Panc1 (cell line): Measurements from ENCODE around the gene ATOH8. TPM values are rescaled to one million over a fixed set of nuclear protein-coding genes. Genes with fewer than 3 reads are reported as not detected.

Experiments
- ATAC-seq: fragments of 200-7000 bp; cut with Tn5 transposase; 2 replicates; pipeline ENCODE4 v1.9.1; 2020; ENCODE audit warnings: mild to moderate bottlenecking, moderate library complexity
- BruUV-seq: library from RNA; stranded (reverse); fragments of 400-500 nt; replicated peaks from 2 replicates; lab custom pipeline; 2021; lab: Mats Ljungman, UMichigan
- CTCF ChIA-PET: fragments of 300-600 bp; sonication (Branson Sonifier 250); formaldehyde crosslinking; loops from one replicate; lab custom pipeline; 2022; ENCODE audit warnings: antibody characterized with exemption; lab: Charles Lee
- POLR2A ChIA-PET: fragments of 300-600 bp; sonication (Branson Sonifier 250); formaldehyde crosslinking; loops from one replicate; lab custom pipeline; 2022; ENCODE audit warnings: antibody characterized with exemption; lab: Charles Lee
- DNase-seq: peaks from one replicate; pipeline ENCODE4 v3.0.0-alpha.2; 2010; ENCODE audit warnings: low read depth, low spot score
- H3K27ac ChIP-seq: 2 replicates; pipeline ENCODE4 v1.5.1; 2011; ENCODE audit warnings: mild to moderate bottlenecking, low read length, inconsistent platforms
- H3K27me3 ChIP-seq: fragments of 200-500 bp; sonication (Bioruptor generic); 2 replicates; pipeline ENCODE4 v1.6.0; 2014; ENCODE audit warnings: low read length, inconsistent platforms; ENCODE audit not compliant: control insufficient read depth, insufficient read depth
- H3K36me3 ChIP-seq: fragments of 200-500 bp; sonication (Bioruptor generic); 2 replicates; pipeline ENCODE4 v1.5.1; 2014; ENCODE audit warnings: inconsistent platforms, mild to moderate bottlenecking, low read length, moderate library complexity; ENCODE audit not compliant: control insufficient read depth, insufficient read depth
- H3K4me1 ChIP-seq: 2 replicates; pipeline ENCODE4 v1.5.1; 2011; ENCODE audit warnings: inconsistent platforms, mild to moderate bottlenecking, low read length, moderate library complexity; ENCODE audit not compliant: control insufficient read depth, insufficient read depth
- H3K4me3 ChIP-seq, 2 experiments: 2 replicates each; pipeline ENCODE4 v1.5.1; 2011 to 2012; ENCODE audit warnings: low read depth in 2 of 2, low read length in 2 of 2, mild to moderate bottlenecking in 2 of 2, inconsistent platforms in 1 of 2, moderate library complexity in 1 of 2
- H3K9me3 ChIP-seq: fragments of 200-500 bp; sonication (Bioruptor generic); 2 replicates; pipeline ENCODE4 v1.5.1; 2014; ENCODE audit warnings: low read depth, mild to moderate bottlenecking, inconsistent platforms, low read length, moderate library complexity; ENCODE audit not compliant: control insufficient read depth, insufficient read depth
- POLR2AphosphoS5 ChIP-seq: IDR thresholded peaks from 2 replicates; pipeline ENCODE4 v1.6.1; 2012; ENCODE audit warnings: mild to moderate bottlenecking, low read depth, low read length, moderate library complexity
- SIN3A ChIP-seq: IDR thresholded peaks from 2 replicates; pipeline ENCODE4 v1.6.1; 2012; ENCODE audit warnings: low read depth, mild to moderate bottlenecking, low read length, moderate library complexity, borderline replicate concordance; ENCODE audit not compliant: insufficient read depth
- TCF7L2 ChIP-seq: IDR thresholded peaks from 2 replicates; pipeline ENCODE4 v1.6.1; 2011; ENCODE audit warnings: mild to moderate bottlenecking, low read depth, low read length, inconsistent platforms
- in situ Hi-C: cut with HindIII; loops from 2 replicates; pipeline ENCODE4 v1.10.0; 2016; ENCODE audit warnings: low sequenced_read_pairs, low pct_unique_long_range_greater_than_20kb
- intact Hi-C: fragments of 100-400 bp; cut with micrococcal nuclease; formaldehyde crosslinking; loops from one replicate; pipeline ENCODE4 v1.10.0; 2022; ENCODE audit not compliant: unreplicated experiment
- total RNA-seq: library from RNA; stranded (reverse); gene quantifications from one replicate; pipeline ENCODE4 v1.2.1, GENCODE V29; 2021; ENCODE audit not compliant: unreplicated experiment
- TF ChIP-seq, protein P1 (sequence below): fragments of 450-650 bp; IDR thresholded peaks from 2 replicates; pipeline ENCODE4 v1.5.1; 2017; ENCODE audit warnings: mild to moderate bottlenecking
- TF ChIP-seq, protein P2 (sequence below), 2 experiments: IDR thresholded peaks; 2 replicates each; pipeline ENCODE4 v1.6.1; 2011 to 2012; ENCODE audit warnings: low read depth in 2 of 2, control low read depth in 1 of 2, low read length in 1 of 2, mild to moderate bottlenecking in 1 of 2, moderate library complexity in 1 of 2; ENCODE audit not compliant: insufficient read depth in 1 of 2

Gene ATOH8
- total RNA-seq, 1 experiment from 2014 or later: 3.8 TPM

DNA sequence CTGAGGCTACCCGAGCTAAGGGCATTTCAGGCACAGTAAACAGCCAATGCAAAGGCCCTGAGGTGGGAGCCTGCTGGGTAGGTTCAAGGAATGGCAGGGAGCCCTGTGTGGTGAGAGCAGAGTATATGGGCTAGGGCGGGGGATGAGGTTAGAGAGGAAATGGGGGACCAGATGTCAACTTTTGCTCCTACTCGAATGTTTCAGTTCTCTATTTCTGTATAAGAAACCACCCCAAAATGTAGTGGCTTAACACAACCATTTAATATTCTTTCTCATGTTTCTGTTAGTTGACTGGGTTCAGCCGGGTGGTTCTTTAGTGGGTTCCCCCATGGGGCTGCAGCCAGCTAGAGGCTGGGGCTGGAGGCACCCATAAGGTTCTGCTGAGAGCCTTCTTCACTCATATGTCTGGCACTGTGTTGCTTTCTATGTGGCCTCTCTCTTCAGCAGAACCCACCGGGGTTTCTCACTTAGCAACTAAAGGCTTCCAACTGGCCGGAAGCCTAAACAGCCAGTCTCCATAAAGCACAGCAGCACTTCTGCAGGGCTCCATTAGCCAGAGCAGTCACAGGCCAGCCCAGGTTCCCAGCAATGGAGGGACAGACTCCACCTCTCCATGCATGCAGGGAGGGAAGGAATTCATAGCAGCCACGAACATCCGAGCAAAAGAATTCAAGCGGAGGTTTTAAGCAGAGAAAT is 5.6 kb upstream of the ATOH8 start:
- Histone ChIP-seq H3K4me1 (peaks cover 23% of the 10 kb centered on the region), H3K9me3 (no peaks in the 10 kb centered on the region), H3K4me3 (no peak overlapping the region), H3K36me3 (no peaks in the 10 kb centered on the region), H3K27me3 (no peaks in the 10 kb centered on the region), H3K27ac (no peak overlapping the region)
- ATAC-seq (no peak), DNase-seq (no peak)
- intact Hi-C loops (no loop called here), in situ Hi-C loops (no loop called here)
- BruUV-seq: no TSS peak
- TF ChIP-seq, protein P1, sequence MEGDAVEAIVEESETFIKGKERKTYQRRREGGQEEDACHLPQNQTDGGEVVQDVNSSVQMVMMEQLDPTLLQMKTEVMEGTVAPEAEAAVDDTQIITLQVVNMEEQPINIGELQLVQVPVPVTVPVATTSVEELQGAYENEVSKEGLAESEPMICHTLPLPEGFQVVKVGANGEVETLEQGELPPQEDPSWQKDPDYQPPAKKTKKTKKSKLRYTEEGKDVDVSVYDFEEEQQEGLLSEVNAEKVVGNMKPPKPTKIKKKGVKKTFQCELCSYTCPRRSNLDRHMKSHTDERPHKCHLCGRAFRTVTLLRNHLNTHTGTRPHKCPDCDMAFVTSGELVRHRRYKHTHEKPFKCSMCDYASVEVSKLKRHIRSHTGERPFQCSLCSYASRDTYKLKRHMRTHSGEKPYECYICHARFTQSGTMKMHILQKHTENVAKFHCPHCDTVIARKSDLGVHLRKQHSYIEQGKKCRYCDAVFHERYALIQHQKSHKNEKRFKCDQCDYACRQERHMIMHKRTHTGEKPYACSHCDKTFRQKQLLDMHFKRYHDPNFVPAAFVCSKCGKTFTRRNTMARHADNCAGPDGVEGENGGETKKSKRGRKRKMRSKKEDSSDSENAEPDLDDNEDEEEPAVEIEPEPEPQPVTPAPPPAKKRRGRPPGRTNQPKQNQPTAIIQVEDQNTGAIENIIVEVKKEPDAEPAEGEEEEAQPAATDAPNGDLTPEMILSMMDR: no peak
- TF ChIP-seq, protein P2, sequence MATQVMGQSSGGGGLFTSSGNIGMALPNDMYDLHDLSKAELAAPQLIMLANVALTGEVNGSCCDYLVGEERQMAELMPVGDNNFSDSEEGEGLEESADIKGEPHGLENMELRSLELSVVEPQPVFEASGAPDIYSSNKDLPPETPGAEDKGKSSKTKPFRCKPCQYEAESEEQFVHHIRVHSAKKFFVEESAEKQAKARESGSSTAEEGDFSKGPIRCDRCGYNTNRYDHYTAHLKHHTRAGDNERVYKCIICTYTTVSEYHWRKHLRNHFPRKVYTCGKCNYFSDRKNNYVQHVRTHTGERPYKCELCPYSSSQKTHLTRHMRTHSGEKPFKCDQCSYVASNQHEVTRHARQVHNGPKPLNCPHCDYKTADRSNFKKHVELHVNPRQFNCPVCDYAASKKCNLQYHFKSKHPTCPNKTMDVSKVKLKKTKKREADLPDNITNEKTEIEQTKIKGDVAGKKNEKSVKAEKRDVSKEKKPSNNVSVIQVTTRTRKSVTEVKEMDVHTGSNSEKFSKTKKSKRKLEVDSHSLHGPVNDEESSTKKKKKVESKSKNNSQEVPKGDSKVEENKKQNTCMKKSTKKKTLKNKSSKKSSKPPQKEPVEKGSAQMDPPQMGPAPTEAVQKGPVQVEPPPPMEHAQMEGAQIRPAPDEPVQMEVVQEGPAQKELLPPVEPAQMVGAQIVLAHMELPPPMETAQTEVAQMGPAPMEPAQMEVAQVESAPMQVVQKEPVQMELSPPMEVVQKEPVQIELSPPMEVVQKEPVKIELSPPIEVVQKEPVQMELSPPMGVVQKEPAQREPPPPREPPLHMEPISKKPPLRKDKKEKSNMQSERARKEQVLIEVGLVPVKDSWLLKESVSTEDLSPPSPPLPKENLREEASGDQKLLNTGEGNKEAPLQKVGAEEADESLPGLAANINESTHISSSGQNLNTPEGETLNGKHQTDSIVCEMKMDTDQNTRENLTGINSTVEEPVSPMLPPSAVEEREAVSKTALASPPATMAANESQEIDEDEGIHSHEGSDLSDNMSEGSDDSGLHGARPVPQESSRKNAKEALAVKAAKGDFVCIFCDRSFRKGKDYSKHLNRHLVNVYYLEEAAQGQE (IDR thresholded peaks at IDR 0.05; ENCODE audit: insufficient read depth in 1 of 2, low read depth in 2 of 2, low read length in 1 of 2): no peak
- no peak for TF ChIP-seq POLR2AphosphoS5
- no peak for TF ChIP-seq SIN3A
- no peak for TF ChIP-seq TCF7L2
- ChIA-PET CTCF (no interaction called here), POLR2A (no interaction called here)

DNA sequence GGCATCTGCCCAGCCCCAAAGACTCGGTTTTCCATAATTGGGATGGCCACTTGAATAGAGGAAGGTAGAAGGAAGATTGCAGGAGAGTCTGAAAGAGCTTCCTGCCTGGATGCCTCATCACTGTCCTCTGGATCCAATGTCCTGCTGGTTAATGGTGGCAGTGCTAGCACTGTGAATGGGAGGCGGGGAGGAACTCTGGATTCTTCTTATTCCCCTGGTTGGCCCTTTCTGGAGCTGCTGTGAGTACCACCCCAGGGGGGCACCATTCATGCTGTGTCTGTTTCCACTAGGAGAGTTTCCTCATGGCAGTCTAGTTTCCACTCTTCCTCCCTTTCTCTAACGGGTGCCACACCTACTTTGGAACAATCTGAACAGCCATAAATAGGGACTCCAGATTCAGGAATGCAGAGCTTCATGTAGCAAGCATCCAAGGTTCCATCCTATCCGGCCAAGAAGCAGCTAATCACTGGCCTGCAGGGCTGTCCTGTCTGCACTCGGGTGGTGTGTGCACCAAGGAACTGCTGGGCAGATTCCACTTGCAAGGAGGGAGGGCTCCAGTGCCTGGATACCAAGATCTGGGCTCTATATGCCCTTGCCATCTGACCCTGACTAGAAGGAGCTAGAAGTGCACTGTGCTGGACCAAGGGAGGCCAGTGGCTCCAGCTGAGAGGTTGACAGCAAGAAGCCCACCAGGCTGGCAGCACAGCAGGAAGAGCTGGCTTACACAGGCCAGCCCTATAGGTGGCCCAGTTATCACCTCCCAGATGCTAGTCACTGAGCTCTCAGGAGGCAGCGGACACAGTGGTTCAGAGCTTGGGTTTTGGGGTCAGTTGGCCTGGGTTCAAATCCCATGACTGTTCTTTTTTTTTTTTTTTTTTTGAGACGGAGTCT is 4.6 kb upstream of the ATOH8 start:
- H3K4me3 ChIP-seq: no peak overlapping the region
- no peaks in the 10 kb centered on the region for H3K27me3 ChIP-seq
- no peaks in the 10 kb centered on the region for H3K9me3 ChIP-seq
- in situ Hi-C loops (no loop called here), intact Hi-C loops (no loop called here)
- ChIA-PET POLR2A (no interaction called here), CTCF (interaction anchor here (0.6 to 1.3 kb wide), 4 partner anchors 20 to 44 kb away, joined by 4 to 8 read pairs (median 5); no protein-coding TSS in a partner anchor)
- no peak overlapping the region for H3K27ac ChIP-seq
- ATAC-seq (no peak), DNase-seq (no peak)
- TF ChIP-seq, protein P2 (IDR thresholded peaks at IDR 0.05; ENCODE audit: insufficient read depth in 1 of 2, low read depth in 2 of 2, low read length in 1 of 2): no peak
- no peak for TF ChIP-seq SIN3A
- no peak for TF ChIP-seq POLR2AphosphoS5
- no peak for TF ChIP-seq TCF7L2
- TF ChIP-seq, protein P1: no peak
- H3K36me3 ChIP-seq: no peaks in the 10 kb centered on the region
- no TSS peak for BruUV-seq
- peaks cover 20% of the 10 kb centered on the region for H3K4me1 ChIP-seq
